Femur (tissue), 1 donor: ENCODE data around the gene SLC27A2.

Source experiments
- DNase-seq: peaks from one replicate; pipeline ENCODE4 v3.0.0-alpha.2; 2017

SLC27A2 gene

DNA sequence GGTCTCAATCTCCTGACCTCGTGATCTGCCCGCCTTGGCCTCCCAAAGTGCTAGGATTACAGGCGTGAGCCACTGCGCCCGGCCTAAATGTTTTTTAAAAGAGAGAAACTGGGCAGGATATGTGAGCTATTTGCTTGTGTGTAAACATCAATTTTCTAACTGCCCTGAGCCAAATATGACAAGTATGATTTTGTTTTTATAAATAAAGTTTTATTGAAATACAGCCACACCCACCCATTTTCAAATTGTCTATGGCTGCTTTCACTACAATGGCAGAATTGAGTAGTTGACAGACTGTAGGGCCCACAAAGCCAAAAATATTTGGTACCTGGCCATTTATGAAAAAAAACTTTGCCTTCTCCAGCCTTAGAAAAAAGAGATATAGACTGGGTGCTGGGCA is 99.4 kb downstream of the SLC27A2 start:
- no peak for DNase-seq
